Suprapubic skin (tissue), 4 donors: Measurements from ENCODE around the gene FGFR3. TPM values are rescaled to one million over a fixed set of nuclear protein-coding genes. Genes with fewer than 3 reads are reported as not detected.

Experiments used
- DNase-seq, 2 donors: peaks; one replicate each; pipeline ENCODE4 v3.0.0-alpha.2; 2019; ENCODE audit warnings: low spot score in 2 of 2
- H3K27ac ChIP-seq: fragments of 200-600 bp; sonication (generic); one replicate; pipeline ENCODE4 v1.5.1; 2019
- H3K27me3 ChIP-seq: fragments of 200-600 bp; sonication (generic); one replicate; pipeline ENCODE4 v1.5.1; 2019
- H3K36me3 ChIP-seq: fragments of 200-600 bp; sonication (generic); one replicate; pipeline ENCODE4 v1.5.1; 2019
- H3K4me1 ChIP-seq: fragments of 200-600 bp; sonication (generic); one replicate; pipeline ENCODE4 v1.5.1; 2019
- H3K4me3 ChIP-seq: fragments of 200-600 bp; sonication (generic); one replicate; pipeline ENCODE4 v1.5.1; 2019; ENCODE audit warnings: mild to moderate bottlenecking
- H3K9me3 ChIP-seq: fragments of 200-600 bp; sonication (generic); one replicate; pipeline ENCODE4 v1.5.1; 2019
- EP300 ChIP-seq: sonication (generic); formaldehyde crosslinking; IDR thresholded peaks from one replicate; pipeline ENCODE4 v1.6.1; 2017; ENCODE audit warnings: antibody characterized with exemption
- POLR2A ChIP-seq, 2 donors: fragments of 450-650 bp; IDR thresholded peaks; one replicate each; pipeline ENCODE4 v1.6.1; 2017; ENCODE audit warnings: antibody characterized with exemption in 2 of 2, mild to moderate bottlenecking in 2 of 2, moderate library complexity in 2 of 2
- POLR2AphosphoS5 ChIP-seq, 3 donors: sonication (generic); formaldehyde crosslinking; IDR thresholded peaks; one replicate each; pipeline ENCODE4 v1.6.1; 2017; ENCODE audit warnings: antibody characterized with exemption in 3 of 3
- WGBS: methylation state at CpG from one replicate; pipeline ENCODE4 v1.1.5; 2018; 5-methylcytosine and 5-hydroxymethylcytosine counted together
- total RNA-seq, 4 donors: library from RNA; depleted of rRNA; stranded (reverse); fragments of >200 nt; gene quantifications; one replicate each; pipeline ENCODE4 v1.1.0, GENCODE V29; 2016
- TF ChIP-seq, protein P1 (sequence below), 2 donors: fragments of 200-600 bp in 1 of 2; fragments of 450-650 bp in 1 of 2; sonication (generic) in 1 of 2; IDR thresholded peaks; one replicate each; pipeline ENCODE4 v1.5.1; 2016 to 2019; ENCODE audit warnings: antibody characterized with exemption in 2 of 2, mild to moderate bottlenecking in 1 of 2, moderate library complexity in 1 of 2

The FGFR3 gene
- total RNA-seq, 4 donors from 2014 or later: 511 to 829 (median 662) TPM

DNA sequence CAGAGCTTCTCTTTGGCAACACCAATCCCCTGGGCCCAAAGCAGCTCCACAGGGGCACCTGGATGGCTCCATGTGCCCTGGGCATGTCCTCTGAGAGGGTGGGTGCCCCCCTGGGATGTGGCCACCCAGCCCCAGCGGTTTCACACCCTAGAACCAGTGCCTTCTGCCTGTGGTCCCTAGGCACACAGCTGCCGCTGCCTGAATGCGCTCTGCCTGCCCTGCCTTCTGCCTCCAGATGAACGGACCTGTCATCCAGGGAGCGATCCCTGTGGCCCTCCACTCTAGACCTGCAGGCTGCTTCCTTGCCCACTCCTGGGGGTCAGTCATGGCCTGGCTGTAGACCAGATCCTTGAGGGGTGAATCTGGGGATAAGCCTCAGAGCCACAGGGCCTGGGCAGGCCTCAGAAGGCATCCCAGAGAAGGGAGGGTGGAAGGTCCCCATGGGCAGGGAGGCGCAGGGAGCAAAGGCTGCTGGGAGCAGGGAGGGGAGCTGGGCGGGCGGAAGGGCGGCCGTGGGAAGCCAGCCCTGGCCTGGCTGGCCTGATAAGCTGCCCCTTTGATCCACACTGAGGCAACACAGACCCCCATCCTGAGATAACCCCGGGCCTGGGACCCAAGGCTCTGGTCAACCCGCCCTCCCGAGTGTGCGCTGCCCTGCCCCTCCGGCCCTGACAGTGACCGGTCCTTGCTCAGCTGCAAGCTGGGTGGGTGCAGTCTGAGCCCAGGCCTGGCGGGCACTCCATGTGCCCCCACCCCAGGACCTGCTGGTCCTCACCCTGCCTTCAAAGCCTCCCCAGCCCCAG is 8.1 kb upstream of the FGFR3 start:
- Histone ChIP-seq H3K9me3 (no peaks in the 10 kb centered on the region), H3K36me3 (no peaks in the 10 kb centered on the region), H3K4me1 (peaks cover 80% of the 10 kb centered on the region), H3K27me3 (peaks cover 5% of the 10 kb centered on the region), H3K4me3 (no peak overlapping the region), H3K27ac (peak overlapping the region; percentile 77)
- no peak for DNase-seq
- WGBS: 59% methylated on average over 5 of the region's 17 CpGs
- TF ChIP-seq, protein P1, sequence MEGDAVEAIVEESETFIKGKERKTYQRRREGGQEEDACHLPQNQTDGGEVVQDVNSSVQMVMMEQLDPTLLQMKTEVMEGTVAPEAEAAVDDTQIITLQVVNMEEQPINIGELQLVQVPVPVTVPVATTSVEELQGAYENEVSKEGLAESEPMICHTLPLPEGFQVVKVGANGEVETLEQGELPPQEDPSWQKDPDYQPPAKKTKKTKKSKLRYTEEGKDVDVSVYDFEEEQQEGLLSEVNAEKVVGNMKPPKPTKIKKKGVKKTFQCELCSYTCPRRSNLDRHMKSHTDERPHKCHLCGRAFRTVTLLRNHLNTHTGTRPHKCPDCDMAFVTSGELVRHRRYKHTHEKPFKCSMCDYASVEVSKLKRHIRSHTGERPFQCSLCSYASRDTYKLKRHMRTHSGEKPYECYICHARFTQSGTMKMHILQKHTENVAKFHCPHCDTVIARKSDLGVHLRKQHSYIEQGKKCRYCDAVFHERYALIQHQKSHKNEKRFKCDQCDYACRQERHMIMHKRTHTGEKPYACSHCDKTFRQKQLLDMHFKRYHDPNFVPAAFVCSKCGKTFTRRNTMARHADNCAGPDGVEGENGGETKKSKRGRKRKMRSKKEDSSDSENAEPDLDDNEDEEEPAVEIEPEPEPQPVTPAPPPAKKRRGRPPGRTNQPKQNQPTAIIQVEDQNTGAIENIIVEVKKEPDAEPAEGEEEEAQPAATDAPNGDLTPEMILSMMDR (IDR thresholded peaks at IDR 0.05): no peak
- TF ChIP-seq POLR2A (IDR thresholded peaks at IDR 0.05) (no peak), EP300 (no peak), POLR2AphosphoS5 (IDR thresholded peaks at IDR 0.05) (no peak)

DNA sequence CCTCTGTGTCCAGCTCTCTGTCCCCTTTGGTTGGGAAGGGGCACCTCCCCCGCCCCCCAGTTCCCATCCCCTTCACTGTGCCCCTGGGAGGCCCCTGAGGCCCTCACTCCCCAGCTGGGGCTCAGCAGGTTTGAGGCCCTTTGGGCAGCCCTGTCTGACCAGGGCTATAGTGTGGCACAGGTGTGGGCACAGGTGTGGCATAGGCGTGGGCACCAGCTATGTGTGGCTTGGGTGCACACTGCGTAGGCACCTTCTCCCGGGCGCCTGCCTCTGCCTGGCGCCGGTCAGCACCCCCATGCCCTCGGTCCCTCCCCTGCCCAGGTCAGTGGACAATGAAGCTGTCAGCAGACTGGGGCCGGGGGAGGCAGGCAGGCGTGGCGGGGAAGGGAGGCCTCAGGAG is 7.5 kb upstream of the FGFR3 start:
- Histone ChIP-seq H3K36me3 (no peaks in the 10 kb centered on the region), H3K9me3 (no peaks in the 10 kb centered on the region), H3K27me3 (peaks cover 5% of the 10 kb centered on the region), H3K4me3 (no peak overlapping the region), H3K27ac (peak overlapping the region; percentile 77), H3K4me1 (peaks cover 83% of the 10 kb centered on the region)
- DNase-seq: no peak
- TF ChIP-seq EP300: no peak
- no peak for TF ChIP-seq POLR2AphosphoS5 (IDR thresholded peaks at IDR 0.05)
- TF ChIP-seq POLR2A (IDR thresholded peaks at IDR 0.05): no peak
- TF ChIP-seq, protein P1 (IDR thresholded peaks at IDR 0.05): no peak
- WGBS: 67% methylated on average over 10 of the region's 11 CpGs

DNA sequence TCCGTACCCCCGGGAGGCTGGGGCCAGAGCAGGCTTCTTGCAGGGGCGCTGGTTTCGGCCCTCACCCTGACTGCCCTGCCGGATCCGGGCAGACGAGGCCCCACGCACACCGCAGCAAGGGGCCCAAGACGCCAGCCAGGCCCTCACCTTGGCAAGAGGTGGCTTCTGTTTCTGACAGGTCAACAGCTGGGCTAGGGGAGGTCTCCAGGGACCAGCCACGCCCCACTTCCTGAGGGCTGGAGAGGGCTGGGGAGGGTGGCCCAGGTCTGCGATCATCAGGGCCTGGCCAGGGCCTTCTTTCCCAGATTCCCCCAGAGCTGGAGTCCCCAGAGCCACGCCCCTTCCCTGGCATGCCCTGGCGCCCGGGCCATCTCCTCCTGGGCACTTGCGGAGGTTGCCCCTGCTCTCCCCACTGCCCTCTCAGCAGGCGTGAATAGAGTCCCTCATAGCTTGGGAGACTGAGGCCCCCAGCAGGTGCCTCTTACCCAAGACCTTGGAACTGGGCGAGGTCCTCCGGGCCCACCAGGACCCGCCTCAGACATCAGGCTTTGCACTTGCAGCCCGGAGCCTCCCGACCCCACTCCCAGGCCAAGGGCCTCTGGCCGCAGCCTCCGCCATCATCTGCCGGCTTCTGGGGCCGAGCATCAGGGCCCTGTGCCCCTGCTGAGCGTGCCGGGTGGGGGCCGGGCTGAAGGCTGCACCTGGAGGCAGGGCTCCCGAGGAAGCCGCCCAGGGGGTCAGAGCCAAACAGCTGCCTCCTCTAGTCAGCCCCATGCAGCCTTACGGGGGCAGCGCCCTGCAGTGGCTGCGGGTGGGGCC is 6.3 kb upstream of the FGFR3 start:
- TF ChIP-seq, protein P1 (IDR thresholded peaks at IDR 0.05): no peak
- TF ChIP-seq POLR2A (IDR thresholded peaks at IDR 0.05) (no peak), POLR2AphosphoS5 (IDR thresholded peaks at IDR 0.05) (no peak), EP300 (no peak)
- Histone ChIP-seq H3K27me3 (peaks cover 5% of the 10 kb centered on the region), H3K36me3 (no peaks in the 10 kb centered on the region), H3K27ac (peak overlapping the region; percentile 77), H3K4me1 (peaks cover 84% of the 10 kb centered on the region), H3K9me3 (no peaks in the 10 kb centered on the region), H3K4me3 (no peak overlapping the region)
- WGBS: 48% methylated on average over 13 of the region's 34 CpGs
- no peak for DNase-seq

DNA sequence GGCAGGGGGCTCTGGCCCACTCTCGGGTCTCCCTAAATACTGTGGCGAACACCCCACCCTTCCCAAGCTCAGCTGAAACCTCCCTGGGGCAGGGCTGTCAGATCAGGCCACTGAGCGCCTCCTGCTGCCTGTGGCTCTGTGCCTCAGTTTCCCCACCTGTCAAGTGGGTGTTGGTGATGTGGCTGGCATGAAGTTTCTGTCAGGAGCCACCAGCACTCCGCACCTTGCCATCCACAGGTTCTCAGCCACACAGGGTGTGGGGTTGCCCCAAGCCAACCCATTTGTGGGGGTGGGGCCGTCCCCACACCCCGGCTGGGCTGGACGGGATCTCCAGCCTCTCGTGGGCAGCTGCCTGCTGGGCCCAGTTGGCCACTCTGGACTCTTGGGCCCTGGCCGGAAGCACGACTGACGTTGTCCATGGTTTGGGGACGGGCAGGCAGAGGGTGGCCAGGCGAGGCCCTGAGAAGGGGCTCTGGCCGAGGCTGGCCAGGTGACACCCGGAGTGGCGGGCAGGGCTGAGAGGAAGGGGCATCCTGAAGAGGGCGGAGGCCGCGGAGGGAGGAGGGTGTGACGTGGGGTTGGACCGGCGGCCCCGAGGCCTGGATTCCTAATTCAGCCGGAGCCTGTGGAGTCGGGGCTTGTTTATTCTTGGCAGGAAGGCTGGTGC is 5.5 kb upstream of the FGFR3 start:
- no peak for DNase-seq
- TF ChIP-seq EP300: no peak
- TF ChIP-seq, protein P1 (IDR thresholded peaks at IDR 0.05): no peak
- no peak for TF ChIP-seq POLR2A (IDR thresholded peaks at IDR 0.05)
- TF ChIP-seq POLR2AphosphoS5 (IDR thresholded peaks at IDR 0.05): no peak
- WGBS: 37% methylated on average over 19 of the region's 25 CpGs
- H3K4me3 ChIP-seq: no peak overlapping the region
- H3K36me3 ChIP-seq: no peaks in the 10 kb centered on the region
- peaks cover 5% of the 10 kb centered on the region for H3K27me3 ChIP-seq
- peaks cover 81% of the 10 kb centered on the region for H3K4me1 ChIP-seq
- H3K27ac ChIP-seq: peak overlapping the region; percentile 42
- H3K9me3 ChIP-seq: no peaks in the 10 kb centered on the region
